GM19468 (cell line): ENCODE data around the gene IL20RB.
"Not testable (repeated sequence)": the region's sequence is repeated elsewhere in the genome, so short reads cannot be mapped to it uniquely, and the experiment has no call there.

Source experiments
- ATAC-seq: cut with Tn5 transposase; IDR thresholded peaks from one replicate; pipeline ENCODE4 v1.9.1; 2021; ENCODE audit warnings: mild to moderate bottlenecking, moderate library complexity, moderate number of reproducible peaks; ENCODE audit not compliant: unreplicated experiment; ENCODE audit errors: extremely low read depth

The IL20RB gene

DNA sequence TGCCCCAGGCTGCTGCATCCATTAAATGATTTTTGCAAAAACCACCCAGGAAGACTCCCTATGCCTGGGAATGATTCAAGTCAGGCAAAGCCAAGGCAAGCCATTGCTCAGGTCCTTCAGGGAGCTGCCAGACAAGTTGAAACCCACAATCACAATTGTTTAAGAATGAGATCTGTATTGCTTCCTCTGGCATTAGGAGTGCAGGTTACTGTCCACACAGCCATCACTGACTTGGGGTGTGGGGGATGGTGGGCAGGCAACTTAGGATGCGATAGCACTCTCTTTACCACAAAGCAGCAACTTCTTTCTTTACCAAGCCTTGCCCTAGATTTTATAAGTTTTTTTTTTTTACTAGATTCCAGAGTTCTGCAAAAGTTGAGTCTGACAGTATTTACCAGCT is 15.0 kb upstream of the IL20RB start:
- ATAC-seq, result no peak

DNA sequence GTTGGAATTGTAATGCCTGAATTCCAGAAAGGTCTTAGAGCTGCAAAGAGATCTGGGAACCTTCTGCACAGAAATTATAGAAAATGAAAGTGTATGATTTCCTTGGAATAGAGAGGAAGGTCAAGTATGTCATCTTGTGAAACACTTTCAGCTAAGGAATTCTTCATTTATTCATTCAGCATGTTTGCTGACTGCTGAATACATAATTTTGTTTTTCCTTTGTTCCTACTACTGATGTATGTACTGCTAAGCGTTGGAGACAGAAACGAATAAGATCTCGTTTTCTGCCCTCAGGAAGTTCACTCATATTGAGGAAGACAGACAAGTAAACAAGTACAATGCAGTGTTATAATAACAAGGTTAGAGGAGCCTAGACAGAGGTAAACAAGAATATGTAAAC is 14.3 kb upstream of the IL20RB start:
- no peak for ATAC-seq

DNA sequence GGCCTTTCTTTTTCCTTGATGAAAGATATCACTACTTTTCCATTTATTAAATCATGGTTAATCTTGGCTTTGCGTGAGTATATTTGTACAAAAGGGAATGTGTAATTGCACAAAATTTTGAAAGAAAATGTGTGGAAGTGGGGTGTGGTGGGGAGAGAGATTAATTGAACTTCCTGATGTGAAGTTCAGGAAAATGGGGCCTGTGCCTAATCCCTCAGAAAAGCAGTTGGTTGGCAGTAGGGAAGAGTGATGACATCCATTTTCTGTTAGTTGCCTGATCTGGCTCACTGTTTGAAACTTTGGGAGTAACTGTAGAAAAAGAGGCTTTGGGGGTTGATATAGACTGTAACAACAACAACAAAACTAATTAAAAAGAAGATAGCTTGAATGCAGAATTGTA is 10.8 kb upstream of the IL20RB start:
- no peak for ATAC-seq

DNA sequence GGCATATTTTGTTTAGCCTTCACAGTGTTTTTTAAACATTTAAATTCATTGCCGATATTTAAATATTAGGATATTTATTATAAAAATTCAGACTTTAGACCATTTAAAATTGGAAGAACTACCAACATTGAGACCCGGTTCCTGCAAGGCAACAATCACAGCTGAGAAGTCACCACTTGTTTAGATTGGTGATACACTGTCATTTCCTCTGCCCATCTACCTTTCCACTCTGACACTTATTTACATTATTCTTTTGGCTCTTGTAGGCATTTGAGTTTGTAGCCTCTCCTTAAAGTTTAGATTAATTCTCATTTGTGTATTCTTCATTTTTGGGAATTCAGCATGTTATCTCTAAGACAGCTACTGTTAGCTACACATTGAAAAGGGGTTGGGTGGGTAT is 10.3 kb upstream of the IL20RB start:
- no peak for ATAC-seq

DNA sequence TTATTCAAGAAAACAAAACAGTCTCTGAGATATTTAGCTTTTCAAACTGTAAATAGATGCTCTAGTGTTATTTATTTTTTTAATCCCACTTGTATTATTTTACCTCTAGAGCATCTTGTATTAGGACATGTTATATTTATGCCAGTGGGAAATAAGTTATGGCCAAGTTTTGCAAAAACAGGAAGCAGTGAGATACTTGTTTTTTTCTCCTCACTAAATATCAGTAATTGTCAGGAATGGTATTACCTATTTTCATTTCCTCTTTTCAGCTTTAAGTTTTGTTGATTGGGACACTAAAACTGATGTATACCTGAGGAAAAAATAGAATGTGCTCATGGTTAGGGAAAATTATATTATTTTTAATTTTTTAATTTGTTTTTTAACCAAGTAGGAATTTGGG is 8.6 kb upstream of the IL20RB start:
- ATAC-seq, result no peak

DNA sequence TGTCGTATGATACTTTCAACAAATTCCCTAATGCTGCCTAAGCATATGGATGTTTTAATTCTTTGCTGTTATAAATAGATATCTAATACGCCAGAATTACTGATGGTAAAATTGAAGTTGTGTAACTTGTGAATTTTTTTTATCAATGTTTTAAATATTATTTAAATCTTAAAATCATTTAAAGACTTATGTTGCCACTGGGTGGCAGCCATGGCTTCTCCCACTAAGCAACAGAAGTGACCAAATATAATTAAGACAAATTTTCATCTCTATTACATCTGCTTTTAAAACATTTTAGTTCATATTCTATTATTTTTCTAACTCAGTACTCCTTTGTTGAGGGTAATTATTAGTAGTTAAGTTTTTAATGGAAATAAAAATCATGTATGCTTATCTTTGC is 8.1 kb upstream of the IL20RB start:
- ATAC-seq, result no peak

DNA sequence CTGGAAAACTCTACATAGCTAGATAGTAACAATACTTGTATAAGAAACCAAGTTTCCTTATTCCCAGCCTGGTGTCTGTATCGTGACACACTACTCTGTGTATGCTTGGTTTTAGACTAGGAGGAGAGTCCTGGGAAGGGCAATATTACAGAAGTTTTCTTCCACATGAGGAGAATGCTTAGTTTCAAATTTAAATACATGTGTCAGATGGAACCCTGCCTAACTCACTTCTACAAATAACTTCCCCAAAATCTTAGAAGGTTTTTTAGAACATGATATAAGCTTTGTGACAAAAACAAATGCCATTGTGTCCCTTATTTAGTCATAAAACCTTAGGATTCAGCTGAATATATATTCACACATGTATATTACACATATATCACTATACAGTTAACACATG is 7.2 kb upstream of the IL20RB start:
- ATAC-seq, result no peak

DNA sequence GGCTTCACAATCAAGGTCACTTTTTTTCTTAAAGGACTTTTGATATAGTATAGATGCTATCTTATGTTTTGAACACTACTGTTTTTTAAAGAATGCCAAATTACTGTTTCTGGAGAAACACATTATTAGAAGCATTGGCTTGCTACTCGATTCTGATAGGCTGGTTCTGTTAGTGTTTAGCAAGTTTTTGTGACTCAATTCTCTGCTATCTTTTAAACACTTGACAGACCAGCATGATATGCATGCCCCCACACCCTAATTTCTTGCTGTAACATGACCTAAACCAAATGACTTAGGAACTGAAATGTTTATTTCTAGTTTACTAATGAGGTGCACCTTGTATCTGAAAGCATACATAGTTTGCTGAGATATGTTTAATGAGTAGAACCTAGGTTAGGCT is 5.5 kb upstream of the IL20RB start:
- no peak for ATAC-seq

DNA sequence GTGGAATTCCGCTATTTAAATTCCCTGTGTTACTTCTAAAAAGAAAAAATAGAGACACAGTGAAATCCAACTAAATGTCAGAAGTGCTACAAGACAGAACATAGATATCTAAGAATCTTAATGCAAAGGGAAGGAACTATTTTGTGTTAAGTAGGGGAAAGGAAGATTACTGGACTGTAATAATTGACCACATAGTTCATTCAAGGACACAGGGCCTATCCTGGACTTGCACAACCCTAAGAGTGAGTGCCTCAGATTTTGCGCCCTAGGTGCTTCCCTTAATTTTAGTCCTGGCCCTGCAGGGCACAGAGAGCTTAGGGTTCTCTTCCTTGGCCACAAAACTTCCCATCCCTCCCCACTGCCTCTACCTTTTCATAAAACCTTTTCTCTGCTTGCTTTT is 3.5 kb upstream of the IL20RB start:
- no peak for ATAC-seq

DNA sequence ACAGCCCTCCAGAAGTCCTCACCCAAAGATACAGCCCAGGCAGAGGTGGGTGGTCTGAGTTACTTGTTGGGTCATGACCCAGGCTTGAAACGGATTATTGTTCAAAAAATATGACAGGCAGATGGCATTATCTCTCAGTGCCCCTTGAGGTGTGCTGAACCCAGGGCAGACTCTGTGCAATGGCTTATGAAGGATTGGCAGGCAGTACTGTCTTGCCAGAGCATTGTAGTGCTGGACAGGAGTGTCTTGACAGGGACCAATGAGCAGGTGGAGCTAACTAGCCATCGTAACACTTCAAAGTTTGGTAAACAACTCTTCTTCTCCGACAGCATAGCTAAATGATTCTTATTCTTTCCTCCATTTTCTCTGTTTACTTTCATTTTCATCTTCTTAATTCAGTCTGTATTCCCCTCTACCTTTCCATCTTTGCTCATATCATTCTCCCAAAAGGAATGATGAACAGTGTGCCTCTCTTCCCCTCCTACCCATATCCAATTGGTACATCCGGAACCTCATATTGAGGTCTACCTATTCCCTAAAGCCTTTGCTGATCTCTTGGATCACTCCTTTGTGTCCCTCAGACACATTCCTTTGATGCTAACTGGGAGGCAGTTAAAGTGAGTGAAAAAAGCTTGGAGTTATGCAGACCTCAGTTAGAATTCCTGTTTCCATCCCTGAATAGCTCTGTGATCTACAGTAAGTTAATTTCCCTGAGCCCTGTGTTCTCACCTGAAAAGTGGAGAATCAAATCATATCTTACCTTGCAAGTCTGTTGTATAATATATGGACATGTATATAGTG is 2.6 kb upstream of the IL20RB start:
- no peak for ATAC-seq

DNA sequence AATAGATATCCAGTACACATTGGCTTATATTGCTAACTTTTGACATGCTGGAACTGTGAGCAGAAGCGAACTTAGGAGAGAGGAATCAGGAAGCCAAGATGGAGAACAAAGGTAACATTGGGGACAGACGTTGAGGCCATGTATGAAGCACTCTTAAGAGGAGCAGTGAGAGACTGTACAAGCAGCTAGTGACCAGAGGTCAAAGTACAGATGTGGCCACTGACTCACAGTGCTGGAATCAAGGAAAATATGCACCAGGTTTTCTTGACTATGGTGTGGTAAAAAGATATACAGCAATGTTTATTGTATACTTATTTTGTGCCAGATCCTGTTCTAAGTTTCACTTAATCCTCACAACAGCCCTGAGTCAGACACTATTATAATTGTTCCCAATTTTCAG is 2.0 kb upstream of the IL20RB start:
- no peak for ATAC-seq

DNA sequence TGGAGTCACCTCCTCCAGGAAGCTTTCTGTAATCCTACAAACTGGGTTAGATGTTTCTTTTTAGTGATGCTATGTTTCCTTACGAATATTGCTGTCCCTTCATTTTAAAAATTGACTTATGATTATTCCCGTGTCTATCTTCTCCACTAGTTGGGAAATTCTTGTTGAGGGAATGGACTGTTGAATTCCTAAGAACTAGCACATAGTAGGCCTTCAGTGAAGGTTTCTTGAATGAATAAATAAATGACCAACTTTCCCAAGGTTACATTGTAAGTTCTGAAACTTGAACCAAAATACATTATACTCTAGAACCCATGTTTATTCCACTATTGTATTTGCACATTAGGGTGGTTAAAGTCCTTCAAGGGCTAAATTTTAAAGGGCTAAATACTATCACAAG is 812 bp upstream of the IL20RB start:
- no peak for ATAC-seq

DNA sequence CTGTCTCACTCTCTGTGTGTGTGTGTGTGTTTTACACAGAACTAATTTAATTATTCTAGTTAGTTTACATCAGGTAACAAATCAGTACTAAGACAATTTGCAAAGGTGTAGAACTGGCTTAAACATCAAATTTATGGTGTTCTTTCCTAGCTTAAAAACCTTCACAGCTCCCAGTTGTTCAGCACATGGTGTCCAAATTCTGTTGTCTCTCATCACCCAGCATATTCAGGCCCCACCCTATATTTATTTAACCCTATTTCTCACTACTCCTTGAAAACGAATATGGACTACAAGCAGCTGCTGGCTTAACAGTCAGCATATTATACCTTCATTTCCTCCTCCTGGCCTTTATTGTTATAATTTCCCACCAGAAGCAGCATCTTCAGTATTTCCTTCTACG is 1.2 kb downstream of the IL20RB start:
- ATAC-seq, result no peak

DNA sequence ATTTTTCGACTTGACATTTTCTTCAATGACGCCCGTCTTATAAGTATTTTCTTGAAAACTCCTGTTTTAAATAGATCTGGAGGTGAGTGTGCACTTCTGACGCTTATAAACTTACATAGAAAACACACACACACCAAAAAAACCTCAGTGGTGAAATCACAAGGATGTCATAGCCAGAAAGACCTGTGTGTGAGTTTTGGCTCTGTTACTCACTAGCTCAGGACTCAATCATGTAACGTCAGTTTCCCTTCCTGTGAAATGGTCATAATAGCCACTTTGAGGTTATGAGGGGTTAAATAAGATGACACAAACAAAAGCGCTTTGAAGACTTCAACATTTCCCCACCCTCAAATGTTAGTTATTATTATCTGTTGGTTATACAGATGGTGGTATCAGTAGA is 1.8 kb downstream of the IL20RB start:
- ATAC-seq, result no peak

DNA sequence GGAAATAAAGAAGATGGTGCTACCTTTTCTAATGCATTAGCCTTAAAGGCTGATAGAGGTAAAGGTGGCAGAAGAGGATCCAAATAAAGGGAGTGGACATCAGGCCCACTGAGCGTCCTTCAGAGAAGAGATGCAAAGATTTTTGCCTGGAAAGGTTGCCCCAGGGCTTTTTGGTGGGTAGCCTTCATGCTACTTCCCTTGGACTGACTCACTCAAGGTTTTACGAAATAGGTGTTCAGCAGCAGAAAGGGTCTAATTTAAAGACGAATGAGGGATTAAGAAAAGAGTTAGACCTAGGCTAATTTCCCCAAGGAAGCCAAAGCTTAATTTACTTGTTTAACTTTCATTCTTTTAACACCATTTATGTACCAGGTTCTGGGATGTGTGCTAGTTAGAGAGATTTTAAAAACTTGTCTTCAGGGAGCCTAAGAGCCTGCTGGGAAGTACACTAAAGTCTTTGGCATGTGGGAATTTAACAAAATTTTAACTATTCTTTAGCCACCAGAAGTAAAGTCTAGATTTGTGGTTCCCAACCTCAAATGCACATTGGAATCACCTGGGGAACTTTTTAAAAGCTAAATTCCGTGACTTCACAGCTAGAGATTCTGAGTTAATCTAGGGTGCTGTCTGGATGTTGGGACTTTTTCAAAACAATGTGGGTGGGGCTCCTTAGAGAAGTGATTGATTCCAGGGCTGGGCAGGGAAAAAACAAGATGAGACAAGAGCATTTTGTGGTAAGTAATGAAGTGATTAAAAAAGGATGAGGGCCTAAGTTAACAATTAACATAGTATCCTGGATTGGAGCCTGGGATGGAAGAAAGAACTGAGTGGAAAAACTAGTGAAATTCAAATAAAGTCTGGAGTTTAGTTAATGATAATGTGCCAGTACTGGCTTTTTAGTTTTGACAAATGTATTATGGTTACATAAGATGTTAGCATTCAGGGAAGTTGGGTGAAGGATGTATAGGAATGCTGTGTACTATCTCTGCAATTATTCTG is 3.4 kb downstream of the IL20RB start:
- no peak for ATAC-seq

DNA sequence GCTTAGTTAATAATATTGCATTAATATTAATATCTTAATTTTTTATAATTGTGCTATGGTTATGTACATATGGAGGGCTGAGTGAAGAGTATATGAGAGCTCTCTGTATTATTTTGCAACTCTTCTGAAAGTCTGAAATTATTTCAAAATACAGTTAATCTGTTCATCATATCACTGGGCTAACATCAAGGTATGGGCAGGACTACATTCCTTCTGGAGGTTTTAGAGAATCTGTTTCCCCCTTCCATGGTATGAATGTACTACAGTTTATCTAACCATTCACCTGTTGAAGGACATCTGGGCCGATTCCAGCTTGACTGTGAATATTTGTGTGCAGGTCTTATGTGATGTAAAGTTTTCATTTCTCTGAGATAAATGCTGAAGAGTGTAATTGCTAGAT is 5.1 kb downstream of the IL20RB start:
- ATAC-seq, result no peak

DNA sequence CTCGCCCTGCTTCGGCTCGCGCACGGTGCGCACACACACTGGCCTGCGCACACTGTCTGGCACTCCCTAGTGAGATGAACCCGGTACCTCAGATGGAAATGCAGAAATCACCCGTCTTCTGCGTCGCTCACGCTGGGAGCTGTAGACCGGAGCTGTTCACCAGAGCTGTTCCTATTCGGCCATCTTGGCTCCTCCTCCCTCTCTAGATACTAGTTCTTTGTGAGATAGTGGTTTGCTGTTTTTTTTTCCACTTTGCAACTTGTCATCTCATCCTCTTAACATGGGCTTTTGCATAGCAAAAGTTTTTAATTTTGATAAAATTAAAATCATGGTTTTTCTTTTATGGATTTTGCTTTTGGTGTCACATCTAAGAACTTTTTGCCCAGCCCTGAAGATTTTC is 11.8 kb downstream of the IL20RB start:
- not testable (repeated sequence) for ATAC-seq

DNA sequence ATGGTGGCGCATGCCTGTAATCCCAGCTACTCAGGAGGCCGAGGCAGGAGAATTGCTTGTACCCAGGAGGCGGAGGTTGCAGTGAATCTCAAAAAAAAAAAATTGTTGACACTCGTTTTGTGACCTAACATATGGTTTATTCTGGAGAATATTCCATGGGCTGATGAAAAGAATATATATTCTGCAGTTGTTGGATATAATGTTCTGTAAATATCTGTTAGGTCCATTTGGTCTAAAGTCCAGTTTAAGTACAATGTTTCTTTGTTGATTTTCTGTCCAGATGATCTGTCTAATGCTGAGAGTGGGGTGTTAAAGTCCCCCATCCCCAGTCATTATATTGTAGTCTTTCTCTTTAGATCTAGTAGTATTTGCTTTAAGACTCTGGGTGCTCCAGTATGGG is 15.6 kb downstream of the IL20RB start:
- ATAC-seq, result no peak

DNA sequence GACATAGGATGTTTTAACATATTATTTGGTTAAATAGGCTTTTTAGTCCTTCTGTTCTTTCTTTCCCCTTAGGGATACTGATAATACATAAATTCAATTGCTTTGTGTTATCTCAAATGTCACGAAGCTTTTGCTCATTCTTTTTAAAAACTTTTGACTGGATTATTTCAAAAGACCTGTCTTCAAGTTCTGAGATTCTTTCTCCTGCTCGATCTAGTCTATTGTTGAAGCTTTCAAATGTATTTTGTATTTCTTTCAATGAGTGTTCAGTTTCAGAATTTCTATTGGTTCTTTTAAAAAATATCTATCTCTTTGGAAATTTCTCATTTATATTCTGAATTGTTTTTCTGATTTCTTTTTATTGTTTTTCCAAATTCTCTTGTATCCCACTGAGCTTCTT is 16.9 kb downstream of the IL20RB start:
- no peak for ATAC-seq

DNA sequence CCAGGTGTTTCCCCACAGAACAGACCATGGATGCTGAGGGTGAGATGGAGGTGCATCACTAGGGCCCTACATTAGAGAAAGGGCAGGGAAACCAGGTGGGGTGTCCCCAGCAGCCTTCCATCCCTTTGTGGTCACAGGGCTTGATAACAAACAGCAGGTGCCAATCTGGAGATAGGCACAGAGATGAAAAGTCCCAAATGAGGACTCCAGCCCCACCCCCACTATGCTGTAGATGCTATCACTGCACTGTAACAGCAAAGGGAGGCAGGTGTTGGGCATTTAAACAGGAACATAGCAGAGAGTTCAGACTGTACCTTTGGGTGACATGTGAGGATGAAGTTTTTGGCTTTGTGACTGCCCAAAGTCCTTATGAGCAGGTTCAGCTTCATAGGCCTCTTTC is 21.4 kb downstream of the IL20RB start:
- ATAC-seq, result no peak

DNA sequence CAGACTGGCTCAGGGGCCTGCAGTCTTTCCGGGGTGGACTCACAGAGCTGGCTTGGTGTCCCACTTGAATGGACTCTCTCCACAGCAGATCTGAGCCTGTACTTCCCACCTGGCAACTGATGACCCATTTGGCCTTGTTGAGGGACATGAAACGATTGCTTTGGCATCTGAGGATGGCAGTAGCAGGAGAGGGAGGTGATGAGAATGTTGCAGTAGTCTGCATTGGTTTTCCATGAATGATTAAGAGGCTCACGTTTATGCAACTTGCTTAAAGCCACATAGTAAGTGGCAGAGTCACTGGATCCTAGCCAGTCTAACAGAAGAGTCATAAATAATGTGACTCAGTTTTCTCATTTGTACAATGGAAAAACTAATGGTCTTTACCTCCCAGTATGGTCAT is 21.9 kb downstream of the IL20RB start:
- no peak for ATAC-seq
